HFFc6 (cell line): ENCODE measurements around the gene CCDC85A. TPM values are rescaled to one million over a fixed set of nuclear protein-coding genes. Genes with fewer than 3 reads are reported as not detected.
A peak's percentile ranks its signal among the peaks of the same experiment; 100 is the strongest.

Experiments
- DNase-seq: peaks from one replicate; pipeline ENCODE4 v3.0.0-alpha.2; 2018
- H3K27ac Mint-ChIP-seq: 2 replicates; pipeline ENCODE4 v1.8.0; 2020; ENCODE audit warnings: mild to moderate bottlenecking, mixed read lengths
- H3K27me3 Mint-ChIP-seq: 2 replicates; pipeline ENCODE4 v1.8.0; 2021; ENCODE audit warnings: mild to moderate bottlenecking, moderate library complexity, mixed read lengths; ENCODE audit not compliant: insufficient read depth
- H3K36me3 Mint-ChIP-seq: 2 replicates; pipeline ENCODE4 v1.8.0; 2021; ENCODE audit warnings: low read depth, mixed read lengths
- H3K4me1 Mint-ChIP-seq: 2 replicates; pipeline ENCODE4 v1.8.0; 2020; ENCODE audit warnings: low read depth, mixed read lengths
- H3K4me3 Mint-ChIP-seq: 2 replicates; pipeline ENCODE4 v1.8.0; 2020; ENCODE audit warnings: mild to moderate bottlenecking, moderate library complexity, mixed read lengths
- H3K9me3 Mint-ChIP-seq: 2 replicates; pipeline ENCODE4 v1.8.0; 2020; ENCODE audit warnings: mild to moderate bottlenecking, mixed read lengths
- total RNA-seq, 6 experiments: library from RNA; stranded (reverse); fragmentation: NEBNext Ultra II Directional; extraction: Animal tissue kit (Norgen Biotek cat#: 25700); gene quantifications; 2 replicates in 1 of 6; 3 replicates in 5 of 6; pipeline ENCODE4 v1.2.3, GENCODE V29; 2021
- TF ChIP-seq, protein P1 (sequence below): fragments of 200-600 bp; sonication (generic); IDR thresholded peaks from 2 replicates; pipeline ENCODE4 v1.5.0; 2021; ENCODE audit warnings: antibody characterized with exemption, mild to moderate bottlenecking

Gene CCDC85A
- total RNA-seq, 6 experiments from 2014 or later: 25.5 to 39.3 (median 36.9) TPM

- H3K4me3 Mint-ChIP-seq: peak overlapping the region; percentile 81
- H3K36me3 Mint-ChIP-seq: peaks cover 26% of the 10 kb centered on the region
- H3K9me3 Mint-ChIP-seq: no peaks in the 10 kb centered on the region
- peaks cover 97% of the 10 kb centered on the region for H3K4me1 Mint-ChIP-seq
- H3K27ac Mint-ChIP-seq: peak overlapping the region; percentile 44; the same call in 1 of the 2 replicates
- TF ChIP-seq, protein P1, sequence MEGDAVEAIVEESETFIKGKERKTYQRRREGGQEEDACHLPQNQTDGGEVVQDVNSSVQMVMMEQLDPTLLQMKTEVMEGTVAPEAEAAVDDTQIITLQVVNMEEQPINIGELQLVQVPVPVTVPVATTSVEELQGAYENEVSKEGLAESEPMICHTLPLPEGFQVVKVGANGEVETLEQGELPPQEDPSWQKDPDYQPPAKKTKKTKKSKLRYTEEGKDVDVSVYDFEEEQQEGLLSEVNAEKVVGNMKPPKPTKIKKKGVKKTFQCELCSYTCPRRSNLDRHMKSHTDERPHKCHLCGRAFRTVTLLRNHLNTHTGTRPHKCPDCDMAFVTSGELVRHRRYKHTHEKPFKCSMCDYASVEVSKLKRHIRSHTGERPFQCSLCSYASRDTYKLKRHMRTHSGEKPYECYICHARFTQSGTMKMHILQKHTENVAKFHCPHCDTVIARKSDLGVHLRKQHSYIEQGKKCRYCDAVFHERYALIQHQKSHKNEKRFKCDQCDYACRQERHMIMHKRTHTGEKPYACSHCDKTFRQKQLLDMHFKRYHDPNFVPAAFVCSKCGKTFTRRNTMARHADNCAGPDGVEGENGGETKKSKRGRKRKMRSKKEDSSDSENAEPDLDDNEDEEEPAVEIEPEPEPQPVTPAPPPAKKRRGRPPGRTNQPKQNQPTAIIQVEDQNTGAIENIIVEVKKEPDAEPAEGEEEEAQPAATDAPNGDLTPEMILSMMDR: no peak
- H3K27me3 Mint-ChIP-seq: no peaks in the 10 kb centered on the region; the same call in 1 of the 2 replicates
- DNase-seq: no peak
Measured at GRCh38 chr2:56234241-56234640, 50.5 kb downstream of the CCDC85A start.

DNA sequence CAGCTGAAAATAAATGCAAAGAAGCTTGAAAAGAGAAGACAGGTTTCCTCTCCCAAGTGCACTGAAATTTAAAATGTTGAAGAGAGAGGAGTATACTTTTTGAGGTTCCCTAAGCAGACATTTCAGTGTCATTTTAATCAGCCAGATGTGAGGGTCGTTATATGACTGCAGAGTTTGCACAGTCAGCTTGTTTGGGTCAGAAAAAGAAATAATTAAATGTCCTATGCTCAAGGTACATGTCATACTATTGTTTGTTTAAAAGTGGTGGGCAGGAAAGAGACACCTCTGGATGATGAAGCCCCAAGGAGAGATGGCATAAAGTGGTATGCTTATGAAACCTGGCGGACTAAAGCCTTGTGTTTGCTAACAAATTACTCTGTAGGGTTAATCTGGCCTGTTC is 55.2 kb downstream of the CCDC85A start:
- DNase-seq: no peak
- peaks cover 50% of the 10 kb centered on the region for H3K36me3 Mint-ChIP-seq
- peak overlapping the region; percentile 56 for H3K4me3 Mint-ChIP-seq
- peaks cover 89% of the 10 kb centered on the region for H3K4me1 Mint-ChIP-seq
- TF ChIP-seq, protein P1: no peak
- H3K27me3 Mint-ChIP-seq: no peaks in the 10 kb centered on the region; the same call in 1 of the 2 replicates
- H3K27ac Mint-ChIP-seq: peak overlapping the region; percentile 73
- H3K9me3 Mint-ChIP-seq: peaks cover 9% of the 10 kb centered on the region

GRCh38 chr2:56239437-56239836 is 55.6 kb downstream of the CCDC85A start:
- peak overlapping the region; percentile 56 for H3K4me3 Mint-ChIP-seq
- H3K9me3 Mint-ChIP-seq: peaks cover 9% of the 10 kb centered on the region
- peaks cover 51% of the 10 kb centered on the region for H3K36me3 Mint-ChIP-seq
- H3K27ac Mint-ChIP-seq: peak overlapping the region; percentile 73
- TF ChIP-seq, protein P1: no peak
- peaks cover 89% of the 10 kb centered on the region for H3K4me1 Mint-ChIP-seq
- DNase-seq: peak; percentile 83
- no peaks in the 10 kb centered on the region; the same call in 1 of the 2 replicates for H3K27me3 Mint-ChIP-seq

DNA sequence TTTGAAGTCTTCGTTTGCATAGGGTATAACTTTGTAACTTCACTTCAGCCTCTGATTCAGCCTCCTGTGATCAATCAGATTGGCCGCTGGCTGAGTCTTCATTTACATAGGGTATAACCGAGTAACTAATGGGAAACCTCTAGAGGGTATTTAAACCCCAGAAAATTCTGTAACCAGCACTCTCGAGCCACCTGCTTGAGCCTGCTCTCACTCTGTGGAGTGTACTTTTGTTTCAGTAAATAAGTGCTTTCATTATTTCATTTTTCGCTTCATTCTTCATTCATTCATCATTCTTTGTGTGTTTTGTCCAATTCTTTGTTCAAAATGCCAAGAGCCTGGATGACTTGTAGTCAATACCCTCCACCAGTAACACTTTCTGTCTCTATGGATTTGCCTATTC is 56.4 kb downstream of the CCDC85A start:
- Mint-ChIP-seq H3K36me3 (peaks cover 51% of the 10 kb centered on the region), H3K4me3 (peak overlapping the region; percentile 61), H3K4me1 (peaks cover 89% of the 10 kb centered on the region), H3K9me3 (peaks cover 9% of the 10 kb centered on the region), H3K27ac (peak overlapping the region; percentile 70), H3K27me3 (no peaks in the 10 kb centered on the region; the same call in 1 of the 2 replicates)
- TF ChIP-seq, protein P1: no peak
- DNase-seq: no peak

DNA sequence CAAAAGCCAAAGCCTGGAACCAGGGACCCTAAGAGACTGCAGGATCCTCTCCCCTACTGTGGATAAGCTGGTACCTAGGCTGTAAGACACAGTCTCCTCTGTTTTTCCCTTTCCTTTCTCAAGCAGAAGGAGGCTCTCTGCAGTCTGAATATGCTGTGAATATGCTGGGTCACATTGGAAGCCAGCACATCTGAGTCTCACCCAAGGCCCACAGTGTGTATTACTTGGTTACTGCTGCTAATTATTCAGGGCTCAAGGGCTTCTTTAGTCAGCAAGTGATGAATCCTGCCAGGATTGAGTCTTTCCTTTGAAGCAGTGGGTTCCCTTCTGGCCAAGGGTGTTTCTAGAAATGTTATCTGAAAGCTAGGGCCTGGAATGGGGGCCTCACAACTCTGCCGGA is 60.7 kb downstream of the CCDC85A start:
- H3K4me1 Mint-ChIP-seq: peaks cover 87% of the 10 kb centered on the region
- no peaks in the 10 kb centered on the region; the same call in 1 of the 2 replicates for H3K27me3 Mint-ChIP-seq
- peaks cover 9% of the 10 kb centered on the region for H3K9me3 Mint-ChIP-seq
- peak overlapping the region; percentile 60 for H3K27ac Mint-ChIP-seq
- no peak overlapping the region for H3K4me3 Mint-ChIP-seq
- TF ChIP-seq, protein P1: no peak
- DNase-seq: no peak
- peaks cover 50% of the 10 kb centered on the region for H3K36me3 Mint-ChIP-seq
